DND-41 (cell line): ENCODE results near the gene CKB.

ENCODE experiments used
- ATAC-seq: fragments of 200-7000 bp; cut with Tn5 transposase; 3 replicates; pipeline ENCODE4 v1.9.1; 2021; ENCODE audit warnings: low read depth; ENCODE audit not compliant: insufficient read depth
- DNase-seq: peaks from one replicate; pipeline ENCODE4 v3.0.0-alpha.2; 2020
- H2AFZ ChIP-seq: 2 replicates; pipeline ENCODE4 v1.6.0; 2012; ENCODE audit warnings: low read depth, low read length
- H3K27ac ChIP-seq: 2 replicates; pipeline ENCODE4 v1.5.1; 2012; ENCODE audit warnings: low read length, inconsistent platforms
- H3K27me3 ChIP-seq: fragments of 200-600 bp; sonication (generic); 2 replicates; pipeline ENCODE4 v1.6.0; 2012; ENCODE audit warnings: low read length, mild to moderate bottlenecking, inconsistent platforms; ENCODE audit not compliant: insufficient read depth, poor library complexity
- H3K36me3 ChIP-seq: 2 replicates; pipeline ENCODE4 v1.5.1; 2012; ENCODE audit warnings: low read length, inconsistent platforms; ENCODE audit not compliant: insufficient read depth
- H3K4me1 ChIP-seq: 2 replicates; pipeline ENCODE4 v1.5.1; 2012; ENCODE audit warnings: mild to moderate bottlenecking, low read length; ENCODE audit not compliant: insufficient read depth
- H3K4me2 ChIP-seq: 2 replicates; pipeline ENCODE4 v1.6.0; 2012; ENCODE audit warnings: mild to moderate bottlenecking, moderate library complexity, low read length, inconsistent platforms; ENCODE audit not compliant: insufficient read depth
- H3K4me3 ChIP-seq, 2 experiments: fragments of 200-600 bp in 1 of 2; shearing (Covaris generic) in 1 of 2; 2 replicates each; pipeline ENCODE4 v1.5.1; 2012 to 2016; ENCODE audit warnings: inconsistent platforms in 2 of 2, low read length in 2 of 2, mild to moderate bottlenecking in 2 of 2, low read depth in 1 of 2, moderate library complexity in 1 of 2
- H3K79me2 ChIP-seq: 2 replicates; pipeline ENCODE4 v1.6.0; 2012; ENCODE audit warnings: low read length, inconsistent platforms; ENCODE audit not compliant: insufficient read depth
- H3K9ac ChIP-seq: 2 replicates; pipeline ENCODE4 v1.6.0; 2012; ENCODE audit warnings: low read depth, mild to moderate bottlenecking, inconsistent platforms, low read length, moderate library complexity
- H3K9me3 ChIP-seq: 2 replicates; pipeline ENCODE4 v1.5.1; 2012; ENCODE audit warnings: low read length, moderate library complexity, mild to moderate bottlenecking, inconsistent platforms; ENCODE audit not compliant: insufficient read depth, severe bottlenecking
- H4K20me1 ChIP-seq: 2 replicates; pipeline ENCODE4 v1.6.0; 2012; ENCODE audit warnings: low read length; ENCODE audit not compliant: insufficient read depth
- CTCF ChIP-seq: IDR thresholded peaks from 2 replicates; pipeline ENCODE4 v1.5.1; 2012; ENCODE audit warnings: borderline replicate concordance, low read length, moderate library complexity, mild to moderate bottlenecking; ENCODE audit not compliant: poor library complexity, severe bottlenecking; ENCODE audit errors: extremely low read depth
- EZH2 ChIP-seq: IDR thresholded peaks from 3 replicates; pipeline ENCODE4 v1.6.1; 2012; ENCODE audit warnings: borderline replicate concordance, low read depth, mild to moderate bottlenecking, moderate library complexity, low read length, inconsistent platforms; ENCODE audit not compliant: severe bottlenecking

Gene CKB

GRCh38 chr14:103542605-103543088 lies 20.0 kb upstream of the CKB start:
- ATAC-seq, result no peak
- TF ChIP-seq CTCF (no peak), EZH2 (no peak)

GRCh38 chr14:103541709-103542604 lies 19.3 kb upstream of the CKB start:
- Histone ChIP-seq H3K9ac (no peak overlapping the region), H3K27ac (no peak overlapping the region), H3K4me3 (no peak overlapping the region), H3K27me3 (no peaks in the 10 kb centered on the region), H3K4me1 (no peaks in the 10 kb centered on the region), H3K79me2 (no peaks in the 10 kb centered on the region), H3K9me3 (no peaks in the 10 kb centered on the region), H2AFZ (no peak overlapping the region), H4K20me1 (peaks cover 52% of the 10 kb centered on the region), H3K4me2 (no peak overlapping the region), H3K36me3 (no peaks in the 10 kb centered on the region)
- DNase-seq (no peak), ATAC-seq (no peak)
- TF ChIP-seq EZH2 (no peak), CTCF (no peak)

More at GRCh38 chr14:103542605-103543088, 20.0 kb upstream of the CKB start:
- Histone ChIP-seq H3K27ac (no peak overlapping the region), H3K4me2 (no peak overlapping the region), H3K4me3 (no peak overlapping the region), H3K9ac (no peak overlapping the region), H4K20me1 (peaks cover 53% of the 10 kb centered on the region), H3K9me3 (no peaks in the 10 kb centered on the region), H3K4me1 (no peaks in the 10 kb centered on the region), H3K27me3 (no peaks in the 10 kb centered on the region), H3K79me2 (no peaks in the 10 kb centered on the region), H2AFZ (no peak overlapping the region), H3K36me3 (no peaks in the 10 kb centered on the region)
- no peak for DNase-seq

- H3K27me3 ChIP-seq, result no peaks in the 10 kb centered on the region
- no peak overlapping the region for H2AFZ ChIP-seq
- no peak overlapping the region for H3K4me2 ChIP-seq
- no peak overlapping the region for H3K9ac ChIP-seq
- H3K79me2 ChIP-seq, result no peaks in the 10 kb centered on the region
- no peaks in the 10 kb centered on the region for H3K9me3 ChIP-seq
- peaks cover 54% of the 10 kb centered on the region for H4K20me1 ChIP-seq
- H3K27ac ChIP-seq, result no peak overlapping the region
- H3K4me3 ChIP-seq, result no peak overlapping the region
- no peaks in the 10 kb centered on the region for H3K4me1 ChIP-seq
- peaks cover 4% of the 10 kb centered on the region; the same call in 1 of the 2 replicates for H3K36me3 ChIP-seq
- ATAC-seq (no peak), DNase-seq (no peak)
- TF ChIP-seq EZH2, result no peak
- TF ChIP-seq CTCF, result no peak
Observed at GRCh38 chr14:103540821-103541708, 18.4 kb upstream of the CKB start.
